Fibroblast of lung (primary cell): ENCODE data around the gene FAM180A. TPM values are rescaled to one million over a fixed set of nuclear protein-coding genes. Genes with fewer than 3 reads are reported as not detected.

Experiments used
- DNase-seq, 2 donors: peaks; one replicate each; pipeline versions ENCODE4 v3.0.0 to v3.0.0-alpha.2; 2010; ENCODE audit warnings: low read depth in 2 of 2
- H2AFZ ChIP-seq: 2 replicates; pipeline ENCODE4 v1.5.1; 2012; ENCODE audit warnings: low read length, control low read depth, inconsistent platforms
- H3K27ac ChIP-seq: 2 replicates; pipeline ENCODE4 v1.5.1; 2011; ENCODE audit warnings: low read length, control low read depth; ENCODE audit not compliant: insufficient read depth
- H3K27me3 ChIP-seq: 2 replicates; pipeline ENCODE4 v1.5.1; 2011; ENCODE audit warnings: mild to moderate bottlenecking, low read length; ENCODE audit not compliant: control insufficient read depth, insufficient read depth
- H3K36me3 ChIP-seq: 2 replicates; pipeline ENCODE4 v1.5.1; 2011; ENCODE audit warnings: low read length; ENCODE audit not compliant: control insufficient read depth, insufficient read depth
- H3K4me1 ChIP-seq: 2 replicates; pipeline ENCODE4 v1.5.1; 2011; ENCODE audit warnings: low read length; ENCODE audit not compliant: control insufficient read depth, insufficient read depth; ENCODE audit errors: extremely low read depth
- H3K4me2 ChIP-seq: 2 replicates; pipeline ENCODE4 v1.5.1; 2011; ENCODE audit warnings: low read length, control low read depth; ENCODE audit not compliant: insufficient read depth; ENCODE audit errors: extremely low read depth
- H3K4me3 ChIP-seq, 4 experiments: fragments of 200-600 bp in 1 of 4; sonication (generic) in 1 of 4; replicated peaks in 1 of 4; 2 replicates each; pipeline ENCODE4 v1.5.1; 2011 to 2016; ENCODE audit warnings: low read length in 4 of 4, low read depth in 3 of 4, mild to moderate bottlenecking in 3 of 4, control low read depth in 2 of 4, inconsistent platforms in 1 of 4, mixed read lengths in 1 of 4; ENCODE audit not compliant: insufficient read depth in 1 of 4; ENCODE audit errors: control extremely low read depth in 1 of 4
- H3K79me2 ChIP-seq: 2 replicates; pipeline ENCODE4 v1.5.1; 2012; ENCODE audit warnings: mild to moderate bottlenecking, low read length, inconsistent platforms; ENCODE audit not compliant: control insufficient read depth, insufficient read depth
- H3K9ac ChIP-seq: 2 replicates; pipeline ENCODE4 v1.5.1; 2011; ENCODE audit warnings: mild to moderate bottlenecking, low read length, control low read depth; ENCODE audit not compliant: insufficient read depth
- H3K9me3 ChIP-seq: 2 replicates; pipeline ENCODE4 v1.5.1; 2012; ENCODE audit warnings: low read depth, low read length; ENCODE audit not compliant: control insufficient read depth, insufficient read depth
- H4K20me1 ChIP-seq: 2 replicates; pipeline ENCODE4 v1.5.1; 2011; ENCODE audit warnings: low read length; ENCODE audit not compliant: control insufficient read depth, insufficient read depth; ENCODE audit errors: extremely low read depth
- CTCF ChIP-seq, 2 donors: IDR thresholded peaks in 1 of 2; conservative IDR thresholded peaks in 1 of 2; 1 replicate in 1 of 2; 2 replicates in 1 of 2; pipeline ENCODE4 v1.5.1; 2011 to 2012; ENCODE audit warnings: low read length in 2 of 2, control low read depth in 1 of 2, inconsistent platforms in 1 of 2, low read depth in 1 of 2, mild to moderate bottlenecking in 1 of 2
- EZH2 ChIP-seq: IDR thresholded peaks from 2 replicates; pipeline ENCODE4 v1.5.1; 2012; ENCODE audit warnings: low read length, control low read depth, mild to moderate bottlenecking; ENCODE audit errors: missing control alignments
- polyA plus RNA-seq, 2 donors: library from polyadenylated mRNA; depleted of rRNA in 1 of 2; stranded (reverse) in 1 of 2; unstranded in 1 of 2; fragments of >200 nt; gene quantifications; 2 replicates each; pipeline ENCODE4 v1.2.1, GENCODE V29; 2011 to 2012; ENCODE audit warnings: missing spikeins in 1 of 2
- total RNA-seq: library from RNA; depleted of rRNA; stranded (reverse); fragments of >200 nt; gene quantifications from 2 replicates; pipeline ENCODE4 v1.2.1, GENCODE V29; 2014

FAM180A gene
- total and polyA plus RNA-seq, 2 donors (not counting 1 experiment from before 2014, with no cell fraction given) = 15.6 to 38.5 TPM

DNA sequence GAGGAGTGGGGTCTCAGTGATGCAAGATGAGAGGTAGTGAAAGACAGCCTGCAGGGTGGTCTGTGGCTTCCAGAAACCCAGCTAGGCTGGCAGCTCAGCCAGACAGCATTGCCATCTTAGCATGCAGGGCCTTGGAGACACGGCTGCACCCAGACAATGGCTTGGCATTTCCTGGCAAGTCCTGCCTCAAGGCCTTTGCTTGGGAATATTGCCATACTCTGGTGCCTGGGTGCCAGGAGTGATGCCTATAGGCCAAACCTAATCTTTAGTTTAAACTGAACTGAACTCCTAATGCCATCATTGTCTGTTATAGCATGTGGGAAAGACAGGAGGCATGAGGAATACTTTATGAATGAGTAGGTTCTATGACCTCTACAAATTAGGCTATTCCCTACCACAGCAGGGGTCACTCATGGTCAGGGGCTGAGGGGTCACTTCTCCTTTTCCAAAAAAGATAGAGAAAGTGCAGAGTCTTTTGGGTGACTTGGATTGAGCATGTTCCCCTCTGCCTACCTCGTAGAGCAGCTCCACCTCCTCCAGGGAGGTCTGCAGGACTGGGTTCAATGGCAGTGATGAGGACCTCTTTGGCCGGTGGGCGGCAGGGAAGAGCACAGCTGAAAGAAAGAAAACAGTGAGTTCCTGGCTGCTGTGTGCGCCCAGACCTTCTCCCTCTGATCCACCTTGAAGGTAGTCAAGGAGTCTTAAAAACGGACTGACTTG is 11.9 kb downstream of the FAM180A start:
- H3K79me2 ChIP-seq = peaks cover 35% of the 10 kb centered on the region
- DNase-seq = no peak
- no peaks in the 10 kb centered on the region for H4K20me1 ChIP-seq
- H3K9ac ChIP-seq = no peak overlapping the region
- no peaks in the 10 kb centered on the region for H3K4me1 ChIP-seq
- H3K27ac ChIP-seq = no peak overlapping the region
- H3K36me3 ChIP-seq = peaks cover 16% of the 10 kb centered on the region
- no peaks in the 10 kb centered on the region for H3K9me3 ChIP-seq
- no peak overlapping the region for H3K4me2 ChIP-seq
- H3K4me3 ChIP-seq = no peak overlapping the region
- TF ChIP-seq EZH2 (no peak), CTCF (conservative IDR thresholded peaks at IDR 0.05 in 1 of 2, IDR thresholded peaks at IDR 0.05 in 1 of 2; ENCODE audit: low read depth in 1 of 2, low read length in 2 of 2) (no peak)
- no peaks in the 10 kb centered on the region for H3K27me3 ChIP-seq
- H2AFZ ChIP-seq = no peak overlapping the region

DNA sequence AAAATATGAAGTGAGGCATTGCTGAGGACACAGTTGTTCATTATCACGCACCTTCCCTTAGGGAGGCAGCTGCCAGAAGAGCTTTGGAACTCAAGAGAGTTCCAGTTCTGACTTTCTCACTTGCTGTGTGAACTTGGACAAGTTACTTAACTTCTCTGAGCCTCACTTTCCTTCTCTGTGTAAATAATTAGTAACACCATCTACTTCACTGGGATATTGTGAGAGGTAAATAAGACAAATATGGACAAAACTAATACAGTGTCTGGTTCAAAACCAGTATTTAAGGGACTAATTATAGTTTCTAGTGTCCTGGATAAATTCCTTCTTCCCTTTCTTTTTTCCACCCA is 14.3 kb downstream of the FAM180A start:
- Histone ChIP-seq H3K36me3 (peaks cover 16% of the 10 kb centered on the region), H3K9me3 (no peaks in the 10 kb centered on the region), H3K27me3 (no peaks in the 10 kb centered on the region), H3K4me3 (no peak overlapping the region), H3K9ac (no peak overlapping the region), H4K20me1 (no peaks in the 10 kb centered on the region), H3K79me2 (peaks cover 14% of the 10 kb centered on the region), H3K4me1 (no peaks in the 10 kb centered on the region), H3K4me2 (no peak overlapping the region), H3K27ac (no peak overlapping the region), H2AFZ (no peak overlapping the region)
- TF ChIP-seq EZH2 (no peak), CTCF (conservative IDR thresholded peaks at IDR 0.05 in 1 of 2, IDR thresholded peaks at IDR 0.05 in 1 of 2; ENCODE audit: low read depth in 1 of 2, low read length in 2 of 2) (no peak)
- no peak for DNase-seq

DNA sequence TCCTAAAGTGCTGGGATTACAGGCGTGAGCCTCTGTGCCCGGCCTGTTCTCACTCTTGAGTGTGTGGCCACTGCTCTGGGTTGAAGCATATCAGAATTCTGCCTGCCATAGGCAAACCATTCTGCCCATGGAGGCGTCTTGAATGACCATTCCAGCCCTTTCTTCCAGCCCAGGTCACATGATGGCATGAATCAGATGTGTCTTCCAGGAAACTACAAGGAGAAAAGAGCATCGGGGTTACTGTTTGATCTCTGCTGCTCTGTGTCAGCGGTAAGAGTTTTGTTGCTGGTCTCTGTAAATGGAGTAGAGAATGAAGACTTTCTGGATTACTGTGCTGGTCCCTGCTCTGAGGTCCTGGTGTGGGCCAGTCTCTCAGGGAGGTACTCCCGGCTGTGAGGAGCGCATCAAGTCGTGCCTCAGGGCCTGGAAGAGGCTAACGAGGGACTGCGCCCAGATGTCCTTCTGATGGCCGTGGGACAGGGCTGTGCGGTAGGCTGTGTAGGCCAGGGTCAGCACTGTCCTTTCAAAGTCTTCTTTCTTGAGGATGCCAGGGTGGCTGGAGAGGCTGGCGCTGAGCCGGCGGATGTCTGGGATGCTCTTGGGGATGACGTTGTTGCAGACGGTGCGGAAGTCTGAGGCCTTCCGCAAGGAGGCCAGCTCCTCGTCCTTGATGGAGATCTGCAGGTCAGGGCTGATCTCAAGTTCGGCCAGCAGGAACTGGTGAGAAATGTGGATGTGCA is 14.8 kb downstream of the FAM180A start:
- no peaks in the 10 kb centered on the region for H3K9me3 ChIP-seq
- no peak overlapping the region for H3K4me3 ChIP-seq
- H3K4me2 ChIP-seq = no peak overlapping the region
- DNase-seq = no peak
- H3K36me3 ChIP-seq = peaks cover 16% of the 10 kb centered on the region
- H2AFZ ChIP-seq = no peak overlapping the region
- H3K79me2 ChIP-seq = peaks cover 13% of the 10 kb centered on the region
- no peak overlapping the region for H3K9ac ChIP-seq
- TF ChIP-seq CTCF (conservative IDR thresholded peaks at IDR 0.05 in 1 of 2, IDR thresholded peaks at IDR 0.05 in 1 of 2; ENCODE audit: low read depth in 1 of 2, low read length in 2 of 2) = no peak
- TF ChIP-seq EZH2 = no peak
- H4K20me1 ChIP-seq = no peaks in the 10 kb centered on the region
- no peaks in the 10 kb centered on the region for H3K4me1 ChIP-seq
- no peak overlapping the region for H3K27ac ChIP-seq
- no peaks in the 10 kb centered on the region for H3K27me3 ChIP-seq
